Spleen (tissue), 11 donors: ENCODE results near the gene UCK1. TPM values are rescaled to one million over a fixed set of nuclear protein-coding genes. Genes with fewer than 3 reads are reported as not detected.
"Not testable (repeated sequence)": the region's sequence is repeated elsewhere in the genome, so short reads cannot be mapped to it uniquely, and the experiment has no call there.

Source experiments
- DNase-seq: peaks from one replicate; pipeline ENCODE4 v3.0.0-alpha.2; 2020
- H3K27ac ChIP-seq, 8 donors: fragments of 200-600 bp; sonication (generic) in 7 of 8; 1 replicate in 4 of 8; 2 replicates in 4 of 8; pipeline versions ENCODE4 v1.5.0 to v1.8.0; 2016 to 2021; ENCODE audit warnings: inconsistent platforms in 4 of 8, mild to moderate bottlenecking in 4 of 8, moderate library complexity in 1 of 8
- H3K27me3 ChIP-seq, 7 donors: fragments of 200-600 bp; sonication (generic) in 6 of 7; replicated peaks in 1 of 7; 1 replicate in 4 of 7; 2 replicates in 3 of 7; pipeline versions ENCODE4 v1.5.0 to v1.8.0; 2016 to 2021; ENCODE audit warnings: inconsistent platforms in 3 of 7, mild to moderate bottlenecking in 1 of 7
- H3K36me3 ChIP-seq, 6 donors: fragments of 200-600 bp; sonication (generic) in 5 of 6; 1 replicate in 4 of 6; 2 replicates in 2 of 6; pipeline versions ENCODE4 v1.5.0 to v1.8.0; 2016 to 2021; ENCODE audit warnings: inconsistent platforms in 2 of 6
- H3K4me1 ChIP-seq, 6 donors: fragments of 200-600 bp; sonication (generic) in 5 of 6; 1 replicate in 3 of 6; 2 replicates in 3 of 6; pipeline versions ENCODE4 v1.5.0 to v1.8.0; 2016 to 2021; ENCODE audit warnings: inconsistent platforms in 3 of 6
- H3K4me3 ChIP-seq, 8 donors: fragments of 200-600 bp; sonication (generic) in 7 of 8; 1 replicate in 4 of 8; 2 replicates in 4 of 8; pipeline versions ENCODE4 v1.5.0 to v1.8.0; 2016 to 2021; ENCODE audit warnings: inconsistent platforms in 4 of 8, mild to moderate bottlenecking in 4 of 8, moderate library complexity in 2 of 8
- H3K9me3 ChIP-seq, 8 donors: fragments of 200-600 bp; sonication (generic) in 7 of 8; 1 replicate in 4 of 8; 2 replicates in 4 of 8; pipeline versions ENCODE4 v1.5.0 to v1.8.0; 2016 to 2021; ENCODE audit warnings: inconsistent platforms in 4 of 8
- POLR2A ChIP-seq, 3 donors: fragments of 450-650 bp; IDR thresholded peaks; one replicate each; pipeline ENCODE4 v1.5.1; 2017; ENCODE audit warnings: antibody characterized with exemption in 3 of 3, mild to moderate bottlenecking in 1 of 3
- POLR2AphosphoS5 ChIP-seq, 3 donors: sonication (generic); formaldehyde crosslinking; IDR thresholded peaks; one replicate each; pipeline ENCODE4 v1.5.1; 2017; ENCODE audit warnings: antibody characterized with exemption in 3 of 3
- WGBS, 5 donors: extraction: QIAGEN DNeasy Blood & Tissue Kit in 3 of 5; methylation state at CpG; one replicate each; pipeline versions ENCODE4 v1.1.5 to v1.1.7; 2013 to 2018; 5-methylcytosine and 5-hydroxymethylcytosine counted together
- intact Hi-C: fragments of 100-400 bp; cut with DNase I; formaldehyde crosslinking; loops from one replicate; pipeline ENCODE4 v1.15.0; 2023; ENCODE audit warnings: low total_unique reads
- polyA plus RNA-seq, 3 donors: library from polyadenylated mRNA; stranded (reverse); fragments of 200-250 nt; gene quantifications; one replicate each; pipeline ENCODE4 v1.2.1, GENCODE V29; 2013
- total RNA-seq, 7 donors: library from RNA; depleted of rRNA in 3 of 7; stranded (reverse); fragments of >200 nt in 3 of 7; fragmentation: NEBNext Ultra II Directional in 4 of 7; extraction: Animal tissue kit (Norgen Biotek cat#: 25700) in 4 of 7; gene quantifications; one replicate each; pipeline versions ENCODE4 v1.1.0 to v1.2.1, GENCODE V29; 2016 to 2021
- TF ChIP-seq, protein P1 (sequence below), 11 experiments: fragments of 200-600 bp in 7 of 11; fragments of 450-650 bp in 4 of 11; sonication (generic) in 4 of 11; IDR thresholded peaks in 8 of 11; conservative IDR thresholded peaks in 3 of 11; 1 replicate in 7 of 11; 2 replicates in 4 of 11; pipeline versions ENCODE4 v1.4.0 to v1.8.0; 2016 to 2021; ENCODE audit warnings: antibody characterized with exemption in 11 of 11, inconsistent platforms in 4 of 11, mild to moderate bottlenecking in 1 of 11
- donor health status: healthy with polysubstance abuse.
- donor health status: DM: no; HTN: no; CAD: no; lungs with moderate emphysema.
- donor health status: DM: no; HTN: no; CAD: no.
- donor health status: Bipolar disorder and iron deficiency.
- donor health status: healthy.
- donor health status: DM: no; HTN: no; CAD: no.
- donor health status: DM: yes; HTN: yes; CAD: no.

The UCK1 gene
- total and polyA plus RNA-seq, 10 donors, result 20.3 to 32.9 (median 23.8) TPM

- 42 to 77% (median 60%) methylated on average over 13 to 15 of the region's 15 CpGs for WGBS, 5 donors
- TF ChIP-seq, protein P1, sequence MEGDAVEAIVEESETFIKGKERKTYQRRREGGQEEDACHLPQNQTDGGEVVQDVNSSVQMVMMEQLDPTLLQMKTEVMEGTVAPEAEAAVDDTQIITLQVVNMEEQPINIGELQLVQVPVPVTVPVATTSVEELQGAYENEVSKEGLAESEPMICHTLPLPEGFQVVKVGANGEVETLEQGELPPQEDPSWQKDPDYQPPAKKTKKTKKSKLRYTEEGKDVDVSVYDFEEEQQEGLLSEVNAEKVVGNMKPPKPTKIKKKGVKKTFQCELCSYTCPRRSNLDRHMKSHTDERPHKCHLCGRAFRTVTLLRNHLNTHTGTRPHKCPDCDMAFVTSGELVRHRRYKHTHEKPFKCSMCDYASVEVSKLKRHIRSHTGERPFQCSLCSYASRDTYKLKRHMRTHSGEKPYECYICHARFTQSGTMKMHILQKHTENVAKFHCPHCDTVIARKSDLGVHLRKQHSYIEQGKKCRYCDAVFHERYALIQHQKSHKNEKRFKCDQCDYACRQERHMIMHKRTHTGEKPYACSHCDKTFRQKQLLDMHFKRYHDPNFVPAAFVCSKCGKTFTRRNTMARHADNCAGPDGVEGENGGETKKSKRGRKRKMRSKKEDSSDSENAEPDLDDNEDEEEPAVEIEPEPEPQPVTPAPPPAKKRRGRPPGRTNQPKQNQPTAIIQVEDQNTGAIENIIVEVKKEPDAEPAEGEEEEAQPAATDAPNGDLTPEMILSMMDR (IDR thresholded peaks at IDR 0.05 in 8 of 11, conservative IDR thresholded peaks at IDR 0.05 in 3 of 11), result no peak
- TF ChIP-seq POLR2AphosphoS5 (IDR thresholded peaks at IDR 0.05) (no peak), POLR2A (IDR thresholded peaks at IDR 0.05) (no peak)
- Histone ChIP-seq H3K27ac (peak overlapping the region in 4 of 8 donors; percentile 26 to 75 (median 54)), H3K27me3 (no peaks in the 10 kb centered on the region), H3K4me1 (peaks cover 0 to 21% (median 2%) of the 10 kb centered on the region in 6 donors), H3K36me3 (peaks cover 2 to 100% (median 65%) of the 10 kb centered on the region in 6 donors), H3K4me3 (no peak overlapping the region), H3K9me3 (peaks cover 0 to 17% (median 4%) of the 10 kb centered on the region in 8 donors)
- intact Hi-C loops, result no loop called here
- no peak for DNase-seq
These were observed 15.0 kb downstream of the UCK1 start for GRCh38 chr9:131516100-131516499.

DNA sequence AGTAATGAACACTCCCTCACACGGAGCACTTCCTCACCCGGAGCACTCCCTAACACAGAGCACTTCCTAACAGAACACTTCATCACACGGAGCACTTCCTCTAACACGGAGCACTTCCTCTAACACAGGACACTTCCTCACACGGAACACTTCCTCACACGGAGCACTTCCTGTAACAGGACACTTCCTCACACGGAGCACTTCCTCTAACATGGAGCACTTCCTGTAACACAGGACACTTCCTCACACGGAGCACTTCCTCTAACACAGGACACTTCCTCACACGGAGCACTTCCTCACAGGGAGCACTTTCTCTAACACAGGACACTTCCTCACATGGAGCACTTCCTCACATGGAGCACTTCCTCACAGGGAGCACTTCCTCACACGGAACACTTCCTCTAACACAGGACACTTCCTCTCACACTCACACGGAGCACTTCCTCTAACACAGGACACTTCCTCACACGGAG, 15.5 kb downstream of the UCK1 start:
- Histone ChIP-seq H3K27ac (peak overlapping the region in 4 of 8 donors; percentile 26 to 75 (median 54)), H3K9me3 (peaks cover 0 to 17% (median 4%) of the 10 kb centered on the region in 8 donors), H3K36me3 (peaks cover 2 to 100% (median 66%) of the 10 kb centered on the region in 6 donors), H3K4me1 (peaks cover 0 to 21% (median 2%) of the 10 kb centered on the region in 6 donors)
- 32 to 62% (median 46%) methylated on average over 9 to 12 of the region's 12 CpGs for WGBS, 5 donors
- intact Hi-C loops, DNase-seq, H3K27me3 ChIP-seq, H3K4me3 ChIP-seq: not testable (repeated sequence)

DNA sequence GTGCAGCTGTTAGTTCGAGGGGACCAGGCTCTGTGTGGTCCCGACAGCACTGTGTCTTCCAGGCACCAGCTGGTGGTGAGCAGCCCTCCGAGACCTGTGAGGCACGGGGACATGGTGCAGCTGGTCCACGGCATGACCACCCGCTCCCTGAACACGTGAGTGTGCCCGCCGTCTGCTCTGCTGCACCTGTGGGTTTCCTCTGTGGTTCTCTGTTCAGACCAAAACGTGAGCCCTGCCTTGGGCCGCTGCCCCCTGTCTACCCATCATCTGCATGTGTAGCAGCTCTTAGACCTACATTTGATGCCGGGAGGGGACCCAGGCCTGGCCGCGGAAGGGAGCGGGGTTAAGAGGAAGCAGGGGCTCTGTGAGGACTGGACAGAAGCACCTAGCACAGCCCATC, 17.9 kb downstream of the UCK1 start:
- no peak for DNase-seq
- Histone ChIP-seq H3K27ac (no peak overlapping the region), H3K36me3 (peaks cover 2 to 98% (median 56%) of the 10 kb centered on the region in 6 donors), H3K27me3 (no peaks in the 10 kb centered on the region), H3K4me1 (peaks cover 0 to 8% (median 0%) of the 10 kb centered on the region in 6 donors), H3K9me3 (peaks cover 0 to 17% (median 4%) of the 10 kb centered on the region in 8 donors), H3K4me3 (no peak overlapping the region)
- WGBS, 5 donors, result 65 to 87% (median 70%) methylated on average over 9 to 15 of the region's 15 CpGs
- intact Hi-C loops, result no loop called here
- TF ChIP-seq POLR2A (IDR thresholded peaks at IDR 0.05) (no peak), POLR2AphosphoS5 (IDR thresholded peaks at IDR 0.05) (peak in 1 of 3 donors; percentile 44)
- TF ChIP-seq, protein P1 (IDR thresholded peaks at IDR 0.05 in 8 of 11, conservative IDR thresholded peaks at IDR 0.05 in 3 of 11), result no peak

- Histone ChIP-seq H3K36me3 (peaks cover 2 to 97% (median 55%) of the 10 kb centered on the region in 6 donors), H3K9me3 (peaks cover 0 to 17% (median 4%) of the 10 kb centered on the region in 8 donors), H3K4me3 (no peak overlapping the region), H3K27me3 (no peaks in the 10 kb centered on the region), H3K27ac (no peak overlapping the region), H3K4me1 (peaks cover 0 to 7% (median 0%) of the 10 kb centered on the region in 6 donors)
- 88 to 96% (median 93%) methylated on average over 4 to 6 of the region's 6 CpGs for WGBS, 5 donors
- TF ChIP-seq, protein P1 (IDR thresholded peaks at IDR 0.05 in 8 of 11, conservative IDR thresholded peaks at IDR 0.05 in 3 of 11), result no peak
- TF ChIP-seq POLR2A (IDR thresholded peaks at IDR 0.05) (no peak), POLR2AphosphoS5 (IDR thresholded peaks at IDR 0.05) (no peak)
- intact Hi-C loops, result no loop called here
- DNase-seq, result no peak
These were observed 19.2 kb downstream of the UCK1 start for GRCh38 chr9:131511880-131512279.
